NCI-H1694 treated with DMSO at 0.1 percent for 48 hours (cell line): ENCODE measurements around the gene BRSK2.

Source experiments
- DNase-seq: peaks from one replicate; lab custom pipeline; 2025; lab: John Stamatoyannopoulos, UW

Gene BRSK2

DNA sequence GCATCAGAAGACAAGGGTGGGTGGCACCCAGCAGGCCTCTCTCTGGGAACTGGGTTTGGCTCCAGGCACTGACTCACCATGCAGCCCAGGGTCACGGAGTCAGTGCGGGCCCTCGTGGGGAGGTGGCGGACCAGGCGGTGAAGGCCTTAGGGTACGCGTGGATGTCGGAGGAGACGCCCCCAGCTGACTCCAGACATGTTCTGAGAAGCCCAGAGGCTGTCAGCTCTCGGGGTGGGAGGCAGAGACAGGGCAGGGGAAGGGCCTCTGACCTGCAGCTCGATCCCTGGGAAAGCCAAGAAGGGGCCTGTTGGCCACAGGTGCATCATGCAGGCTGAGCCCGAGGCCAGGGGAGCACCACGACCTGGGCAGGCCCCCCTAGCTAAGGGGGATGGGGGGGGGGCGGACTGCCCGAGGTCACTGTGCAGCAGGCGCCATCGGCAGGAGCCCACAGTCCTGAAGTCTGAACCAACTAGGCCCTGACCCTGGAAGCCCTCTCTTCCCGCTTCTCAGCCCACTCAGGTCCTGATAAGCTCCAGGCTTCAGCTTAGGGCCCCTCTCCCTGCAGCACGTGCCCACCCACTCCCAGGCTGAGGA lies 78.8 kb downstream of the BRSK2 start:
- no peak for DNase-seq

GRCh38 chr11:1469287-1469910 lies 79.7 kb downstream of the BRSK2 start:
- no peak for DNase-seq

DNA sequence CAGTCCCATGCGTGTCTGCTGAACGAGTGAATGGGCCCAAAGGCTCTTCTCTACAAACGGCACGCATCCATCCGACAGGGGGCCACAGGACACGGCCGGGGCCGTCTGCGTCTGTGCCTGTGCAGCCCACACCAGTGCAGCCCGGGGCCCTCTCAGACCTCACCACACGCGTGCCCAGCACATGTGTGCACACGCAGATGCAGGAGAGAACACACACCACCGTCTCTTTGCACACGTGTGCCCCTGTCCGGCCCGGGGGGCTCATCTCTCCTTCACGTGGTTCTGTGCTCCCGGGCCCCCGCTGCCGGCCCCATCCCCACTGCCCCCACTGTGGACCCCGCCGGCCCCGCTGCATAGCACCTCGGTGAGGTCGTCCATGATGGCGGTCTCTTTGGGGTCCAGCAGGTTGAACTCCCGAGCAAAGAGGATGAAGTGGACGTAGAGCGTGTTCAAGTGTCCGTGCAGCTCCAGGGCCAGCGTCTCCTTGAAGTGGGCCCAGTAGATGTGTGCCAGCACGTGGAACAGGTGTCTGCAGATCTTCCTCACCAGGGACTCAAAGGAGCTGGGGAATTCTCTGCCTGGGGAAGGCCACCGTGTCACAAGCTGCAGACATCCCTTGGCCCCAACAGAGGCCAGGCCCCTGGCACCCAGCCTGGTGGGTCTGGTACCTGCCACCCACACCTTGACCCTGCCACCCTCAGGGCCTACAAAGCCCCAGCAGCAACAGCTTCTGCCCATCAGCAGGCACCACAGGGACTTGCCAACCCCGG lies 80.4 kb downstream of the BRSK2 start:
- DNase-seq: no peak

DNA sequence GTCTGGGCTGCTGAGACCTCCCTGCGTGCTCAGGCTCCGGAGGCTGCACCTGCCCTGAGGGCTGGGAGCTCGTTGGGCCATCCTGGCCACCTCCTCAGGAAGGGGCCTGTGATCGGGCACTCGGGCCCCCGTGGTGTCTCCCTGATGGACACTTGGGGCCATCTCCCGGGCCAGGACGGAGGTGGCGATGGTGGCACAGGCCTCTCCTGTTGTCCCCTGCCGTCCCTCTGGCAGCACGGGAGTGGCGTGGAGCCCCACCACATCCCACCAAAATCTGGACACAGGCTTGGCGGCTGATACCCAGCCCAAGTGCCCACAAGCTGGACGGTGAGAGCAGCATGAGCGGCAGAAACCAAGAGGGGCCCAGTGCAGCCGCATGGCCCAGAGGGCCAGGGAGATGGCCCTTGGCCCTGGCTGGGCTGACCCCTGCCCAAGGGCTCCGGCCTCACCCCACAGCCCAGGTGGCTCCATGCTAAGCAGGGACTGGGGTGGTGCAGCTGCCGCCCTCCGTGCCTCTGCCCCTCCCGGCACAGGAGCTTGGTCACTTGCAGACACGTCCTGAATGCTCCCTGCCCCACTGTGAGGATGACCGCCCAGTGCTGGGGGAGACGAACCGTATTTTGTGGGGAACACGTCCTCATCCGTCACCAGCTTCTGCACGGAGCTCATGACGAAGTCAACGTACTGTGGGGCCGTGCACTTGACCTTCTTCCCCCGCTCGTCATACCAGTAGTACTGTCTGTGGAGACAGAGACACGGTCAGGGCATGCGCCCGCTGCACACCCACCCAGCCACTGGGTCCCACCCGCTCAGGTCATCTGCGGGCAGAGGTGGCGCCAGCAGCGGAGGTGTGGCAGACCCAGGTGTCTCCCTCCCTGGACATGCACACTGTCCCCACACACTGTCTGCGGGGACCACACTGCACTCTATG lies 81.2 kb downstream of the BRSK2 start:
- no peak for DNase-seq

DNA sequence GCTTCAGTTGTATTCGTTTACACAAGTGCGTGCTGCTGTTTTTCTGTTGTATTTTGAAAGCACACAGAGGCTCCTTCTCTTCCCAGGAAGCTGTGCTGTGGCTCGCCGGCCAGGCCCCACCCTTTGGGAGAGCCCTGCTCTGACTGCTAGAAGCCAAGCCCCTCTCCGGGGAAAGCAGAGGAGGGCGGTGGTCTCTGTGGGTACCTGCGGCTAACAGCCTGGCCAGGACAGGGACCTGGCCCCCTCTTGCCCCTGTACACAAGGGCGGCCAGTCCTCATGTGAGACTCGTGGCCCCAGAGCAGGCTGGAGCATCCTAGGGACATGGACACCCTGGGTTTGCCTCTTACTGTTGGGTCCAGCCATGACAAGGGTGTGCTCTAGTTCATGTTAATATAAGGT lies 82.0 kb downstream of the BRSK2 start:
- DNase-seq: no peak

GRCh38 chr11:1472180-1473005 lies 82.7 kb downstream of the BRSK2 start:
- no peak for DNase-seq

GRCh38 chr11:1473011-1473628 lies 83.4 kb downstream of the BRSK2 start:
- no peak for DNase-seq

GRCh38 chr11:1473786-1474185 lies 84.1 kb downstream of the BRSK2 start:
- no peak for DNase-seq

DNA sequence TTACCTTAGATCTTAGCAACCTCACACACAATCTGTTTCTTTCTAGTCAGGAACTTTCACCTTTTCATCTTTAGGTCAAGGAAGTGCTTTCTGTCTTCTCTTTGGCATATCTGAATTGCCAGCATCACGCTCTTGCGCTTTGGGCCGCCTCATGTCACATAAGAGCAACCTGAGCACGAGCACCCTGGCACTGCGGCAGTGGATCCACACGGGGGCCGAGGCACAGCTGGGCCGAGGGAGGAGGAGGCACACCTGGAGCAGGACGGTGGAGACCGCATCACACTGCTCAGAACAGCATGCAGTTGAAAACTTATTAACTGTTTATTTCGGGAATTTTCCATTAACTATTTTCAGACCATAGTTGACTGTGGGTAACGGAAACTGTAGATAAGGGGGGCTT lies 86.1 kb downstream of the BRSK2 start:
- DNase-seq: no peak

DNA sequence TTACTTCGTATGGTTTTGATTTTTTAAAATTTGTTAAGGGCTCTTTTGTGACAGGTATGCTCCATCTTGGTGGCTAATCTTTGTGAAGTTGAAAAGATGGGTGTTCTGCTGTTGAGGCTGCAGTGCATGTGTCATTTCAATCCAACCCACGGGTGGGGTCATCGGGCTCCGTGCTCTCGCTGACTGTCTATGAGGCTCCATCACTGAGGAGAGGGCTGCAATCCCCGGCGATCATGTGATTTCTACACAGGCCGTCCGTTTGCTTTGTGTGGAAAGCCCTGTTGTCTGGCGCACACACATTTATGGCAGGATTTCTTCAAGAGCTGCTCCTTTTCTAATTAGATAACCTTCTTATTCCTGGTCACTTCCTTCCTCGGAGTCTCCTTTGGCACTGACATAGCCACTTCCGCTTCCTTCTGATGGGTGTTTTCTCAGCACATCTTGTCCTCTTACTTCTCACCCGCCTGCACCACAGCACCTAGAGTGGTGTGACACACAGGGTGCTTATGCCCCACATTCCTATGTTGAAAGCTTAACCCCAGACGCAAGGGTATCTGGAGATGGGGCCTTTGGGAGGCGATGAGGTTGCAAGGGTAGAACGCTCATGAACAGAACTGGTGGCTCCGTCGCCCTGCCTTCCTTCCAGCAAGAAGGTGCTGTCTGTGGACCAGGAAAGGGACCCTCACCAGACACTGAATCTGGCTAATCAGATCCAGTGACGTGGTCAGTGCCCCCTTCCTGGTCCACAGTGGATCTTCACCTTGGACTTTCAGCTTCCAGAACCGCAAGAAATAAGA lies 87.4 kb downstream of the BRSK2 start:
- DNase-seq: no peak

DNA sequence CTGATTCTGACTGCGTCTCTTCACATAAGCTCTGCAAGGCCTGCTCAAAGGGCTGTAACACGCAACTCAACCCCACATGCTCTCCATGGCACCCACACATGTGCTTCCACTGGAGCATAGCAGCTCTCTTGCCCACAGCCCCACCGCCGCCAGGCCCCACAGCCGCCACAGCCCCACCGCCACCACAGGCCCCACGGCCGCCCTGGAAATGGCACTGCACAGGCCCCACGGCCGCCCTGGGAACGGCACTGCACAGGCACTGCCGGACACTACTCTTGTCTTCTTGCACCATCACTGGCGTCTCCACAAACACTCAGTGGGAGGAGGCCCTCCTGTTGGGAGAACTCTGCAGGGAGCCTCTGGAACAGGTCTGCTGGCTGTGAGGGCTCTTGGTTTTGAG lies 88.3 kb downstream of the BRSK2 start:
- DNase-seq: no peak

GRCh38 chr11:1478544-1478943 lies 88.8 kb downstream of the BRSK2 start:
- no peak for DNase-seq

- DNase-seq: no peak
Measured at GRCh38 chr11:1479006-1479677, 89.4 kb downstream of the BRSK2 start.

- DNase-seq: no peak
Measured at GRCh38 chr11:1479678-1480118, 90.0 kb downstream of the BRSK2 start.

GRCh38 chr11:1480191-1480554 lies 90.4 kb downstream of the BRSK2 start:
- no peak for DNase-seq

- DNase-seq: no peak
Measured at GRCh38 chr11:1480555-1481482, 91.1 kb downstream of the BRSK2 start.

DNA sequence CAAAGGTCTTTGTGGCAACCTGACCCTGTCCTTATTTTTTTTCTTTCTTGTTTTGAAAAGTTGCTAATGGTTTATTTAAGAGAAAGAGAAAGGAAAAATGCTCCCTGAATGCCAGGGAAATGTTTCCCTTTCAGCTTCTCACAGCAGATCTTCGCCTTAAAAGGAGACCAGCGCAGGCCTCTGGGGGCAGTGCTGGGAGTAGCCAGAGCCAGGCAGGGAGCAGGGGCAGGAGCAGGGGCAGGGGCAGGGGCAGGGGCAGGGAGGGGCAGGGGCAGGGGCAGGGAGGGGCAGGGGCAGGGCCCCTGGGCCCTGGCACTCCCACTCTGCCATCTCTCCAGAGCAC lies 91.7 kb downstream of the BRSK2 start:
- no peak for DNase-seq

DNA sequence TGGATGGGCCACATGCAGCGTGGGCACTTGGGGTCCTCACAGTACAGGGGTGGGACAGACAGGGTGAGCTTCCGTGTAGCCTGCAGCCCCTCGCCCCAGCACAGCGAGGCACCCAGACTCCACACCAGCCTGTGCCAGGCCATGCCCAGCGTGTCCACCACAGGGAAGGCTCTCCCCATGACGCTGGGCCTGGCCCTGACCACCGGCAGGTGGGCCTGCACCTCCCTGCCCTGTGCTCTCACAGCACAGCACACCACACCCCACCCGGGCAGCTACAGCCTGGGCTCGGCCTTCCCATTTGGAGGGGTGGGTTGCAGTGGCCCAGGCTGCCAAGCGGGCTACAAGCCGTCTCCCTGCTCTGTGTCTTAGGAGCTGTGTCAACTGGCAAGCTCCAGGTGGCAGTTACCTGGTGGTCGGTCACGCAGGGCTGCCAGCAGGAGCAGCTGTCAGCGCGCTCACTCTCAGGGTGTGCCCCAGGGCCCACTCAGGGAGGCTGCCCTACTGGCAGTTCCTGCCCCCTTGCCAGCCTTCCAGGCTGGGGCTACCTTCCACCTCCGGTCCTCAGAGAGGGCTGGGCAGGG lies 92.2 kb downstream of the BRSK2 start:
- no peak for DNase-seq
